Measurements from ENCODE around the gene CDKN2B-AS1.

The CDKN2B-AS1 gene

DNA sequence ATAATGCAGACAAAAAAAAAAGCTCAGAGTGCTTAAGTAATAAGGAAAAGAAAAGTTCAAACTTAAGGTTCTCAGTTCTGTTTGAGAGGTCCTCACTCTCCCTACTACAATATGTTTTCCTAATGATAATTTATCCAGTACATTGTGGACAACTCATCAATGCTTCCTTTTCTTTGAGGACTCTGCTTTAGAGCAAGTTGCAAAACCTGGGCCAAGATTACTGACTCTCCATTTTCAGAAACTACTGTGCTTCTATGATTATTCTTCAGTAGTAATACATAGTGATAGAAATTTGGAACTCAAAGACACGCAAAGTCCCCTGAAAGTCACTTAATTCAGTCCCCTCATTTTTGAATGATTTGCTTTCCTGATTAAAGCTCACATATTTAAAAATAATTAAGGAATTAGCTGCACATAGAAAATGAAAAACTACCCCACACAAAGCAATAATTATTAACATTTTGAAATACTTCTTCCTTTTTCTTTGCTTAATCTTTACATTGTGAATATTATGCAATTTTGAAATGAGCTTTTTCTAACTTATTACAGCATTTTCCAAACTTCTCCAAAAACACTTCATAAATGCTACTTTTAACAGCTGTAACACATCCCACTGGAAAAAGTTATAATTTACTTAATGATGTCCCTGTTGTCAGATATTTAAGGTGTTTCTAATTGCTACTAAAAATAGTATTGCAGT is 11.6 kb upstream of the CDKN2B-AS1 start:
- no peak for DNase-seq (ENCODE audit: low read depth)

DNA sequence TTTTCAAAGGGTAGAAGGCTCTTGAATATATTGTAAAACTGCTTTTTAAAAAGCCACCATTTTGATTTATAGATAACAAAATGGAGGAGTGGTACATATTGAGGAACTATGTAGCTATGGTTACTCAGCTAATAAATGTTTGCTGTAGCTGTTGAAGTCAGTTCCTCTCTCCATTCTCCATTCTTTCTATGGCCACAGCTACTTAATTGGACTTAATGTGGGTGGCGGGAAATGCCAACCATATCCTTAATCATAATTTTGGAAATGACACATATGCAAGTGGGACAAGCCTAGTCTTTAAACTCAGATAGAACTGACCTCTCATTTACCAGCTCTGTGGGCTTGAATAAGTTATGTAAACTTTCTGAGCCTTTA is 11.0 kb upstream of the CDKN2B-AS1 start:
- no peak for DNase-seq (ENCODE audit: low read depth)

- DNase-seq (ENCODE audit: low read depth): no peak
These were observed 10.5 kb upstream of the CDKN2B-AS1 start for GRCh38 chr9:21984101-21984500.

GRCh38 chr9:21985964-21986667 is 8.5 kb upstream of the CDKN2B-AS1 start:
- no peak for DNase-seq (ENCODE audit: low read depth)

DNA sequence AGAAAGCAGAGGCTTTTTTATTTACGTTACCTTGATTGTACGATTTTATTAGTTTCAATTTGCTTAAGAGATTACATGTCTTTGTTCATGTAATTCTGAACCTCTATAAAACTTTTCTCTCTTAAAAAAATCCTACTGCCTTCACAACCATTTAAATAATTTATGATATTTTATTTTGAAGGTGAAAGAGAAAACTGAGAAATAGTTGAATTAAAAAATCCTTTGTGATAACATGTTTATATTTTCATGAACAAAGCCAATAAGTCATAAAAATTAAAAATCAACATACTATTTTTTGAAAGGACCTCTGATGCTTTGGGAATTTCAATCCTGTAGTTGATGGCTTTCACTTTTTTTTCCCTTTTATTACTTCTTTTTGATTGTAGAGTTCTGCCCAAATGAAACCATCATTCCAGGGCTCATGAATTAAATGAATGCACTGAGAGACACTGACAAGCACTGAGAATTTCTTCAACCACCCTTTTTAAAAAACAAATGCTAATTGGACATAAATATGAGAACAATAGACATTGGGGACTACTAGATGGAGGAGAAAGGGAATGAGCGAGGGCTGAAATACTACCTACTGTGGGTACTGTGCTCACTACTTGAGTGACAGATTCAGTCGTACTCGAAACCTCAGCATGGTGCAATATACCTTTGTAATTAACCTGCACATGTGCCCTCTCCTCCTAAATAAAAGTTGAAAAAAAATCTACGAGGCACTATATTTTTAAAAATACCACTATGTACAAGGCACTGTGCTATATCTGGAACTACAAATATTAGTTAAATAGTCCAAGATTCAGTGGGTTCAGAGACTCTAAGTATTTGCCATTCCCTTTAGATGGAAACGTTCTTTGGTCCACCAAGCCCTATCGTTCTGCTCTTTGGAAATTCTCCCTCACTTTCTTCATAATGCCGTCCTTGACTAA is 6.3 kb upstream of the CDKN2B-AS1 start:
- no peak for DNase-seq (ENCODE audit: low read depth)

DNA sequence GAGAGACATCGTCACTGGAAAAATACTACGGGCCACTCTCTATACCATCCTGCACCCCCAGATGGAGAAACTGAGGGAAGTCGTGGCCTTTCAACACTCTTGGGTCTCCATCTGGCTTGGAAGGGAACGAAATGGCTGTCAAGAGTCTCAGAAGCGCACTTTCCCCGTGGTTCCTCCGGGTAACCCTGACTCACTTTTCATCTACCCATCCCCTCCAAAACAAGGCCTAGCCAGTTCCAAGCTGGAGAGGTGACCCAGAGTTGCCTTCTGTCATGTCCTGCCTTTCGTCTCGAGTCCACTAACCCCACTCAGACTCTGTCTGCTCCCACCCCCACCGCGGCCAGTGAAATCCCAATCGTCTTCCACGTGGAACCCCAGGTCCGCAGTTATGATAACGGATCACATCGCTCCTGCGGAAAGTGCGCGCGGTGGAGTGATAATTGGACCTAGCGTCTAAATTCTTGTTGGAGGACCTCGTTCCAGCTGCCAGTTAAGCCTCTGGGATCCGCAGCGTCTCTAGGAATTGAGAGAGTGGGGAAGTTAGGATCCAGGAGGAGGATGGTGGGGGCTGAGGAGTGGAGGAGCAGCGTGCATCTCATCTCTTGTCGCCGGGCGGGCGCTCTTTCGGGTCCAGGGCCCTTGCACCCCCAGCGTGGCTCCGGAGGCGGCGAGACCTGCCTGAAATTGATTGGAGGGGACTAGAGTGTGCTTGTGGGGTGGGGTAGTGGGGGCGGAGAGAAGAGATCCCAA is 5.0 kb upstream of the CDKN2B-AS1 start:
- DNase-seq (ENCODE audit: low read depth): no peak

DNA sequence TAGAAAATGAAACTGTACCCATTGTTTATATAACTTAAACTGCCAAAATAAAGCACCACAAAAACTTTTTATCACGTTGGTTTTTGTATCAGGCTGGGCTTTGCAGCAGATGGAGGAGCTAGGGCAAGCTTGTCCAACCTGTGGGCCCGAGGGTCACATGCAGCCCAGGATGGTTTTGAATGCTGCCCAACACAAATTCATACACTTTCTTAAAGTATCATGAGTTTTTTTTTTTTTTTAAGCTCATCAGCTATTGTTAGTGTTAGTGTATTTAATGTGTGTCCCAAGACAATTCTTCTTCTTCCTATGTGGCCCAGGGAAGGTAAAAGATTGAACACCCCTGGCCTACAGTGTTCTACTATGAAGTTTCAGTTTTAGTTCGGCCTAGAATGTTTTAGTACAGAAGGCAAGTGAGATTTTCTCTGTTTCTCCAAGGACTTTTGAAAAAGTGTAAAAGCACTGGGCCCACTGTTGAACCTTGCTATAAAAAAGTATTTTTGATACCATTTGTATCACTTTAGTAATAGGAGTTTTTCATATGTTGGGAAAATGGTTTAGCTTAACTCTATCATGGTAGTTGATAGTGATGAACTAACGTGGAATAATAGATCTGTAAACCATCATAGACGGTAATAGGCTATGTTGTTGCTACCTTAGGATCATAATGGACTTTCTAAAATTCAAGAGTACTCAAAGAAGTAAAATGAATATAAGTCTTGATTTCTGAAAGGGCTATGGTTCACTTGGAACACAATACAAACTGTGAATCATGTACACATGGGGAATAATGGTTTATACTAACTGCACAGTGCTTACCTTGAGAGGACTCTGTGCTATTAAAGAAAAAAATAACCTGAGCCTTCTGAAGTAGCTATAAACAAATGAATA is 3.3 kb upstream of the CDKN2B-AS1 start:
- no peak for DNase-seq (ENCODE audit: low read depth)

DNA sequence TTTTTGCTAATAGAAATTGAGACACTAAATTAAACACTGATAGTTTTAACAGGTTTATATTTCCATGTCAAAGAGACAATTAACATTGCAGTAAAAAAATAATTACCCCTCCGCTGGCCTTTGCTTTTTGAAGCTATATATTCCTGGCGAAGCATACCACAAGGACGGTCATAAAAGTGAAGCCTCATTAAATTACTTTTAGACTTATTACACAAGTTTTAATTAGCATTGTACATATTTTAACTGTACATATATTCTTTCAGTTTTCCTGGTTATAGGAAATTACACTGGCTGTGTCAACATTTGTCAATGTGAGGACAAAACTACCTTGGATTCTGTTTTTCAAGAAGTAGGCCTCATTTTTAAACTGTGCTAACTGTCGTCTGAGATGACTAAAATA is 1.6 kb upstream of the CDKN2B-AS1 start:
- no peak for DNase-seq (ENCODE audit: low read depth)

- no peak for DNase-seq (ENCODE audit: low read depth)
These were observed 567 bp upstream of the CDKN2B-AS1 start, which contains the start of gene CDKN2A for GRCh38 chr9:21993893-21994555. TSS of gene CDKN2A (minus strand) at chr9:21994392.

DNA sequence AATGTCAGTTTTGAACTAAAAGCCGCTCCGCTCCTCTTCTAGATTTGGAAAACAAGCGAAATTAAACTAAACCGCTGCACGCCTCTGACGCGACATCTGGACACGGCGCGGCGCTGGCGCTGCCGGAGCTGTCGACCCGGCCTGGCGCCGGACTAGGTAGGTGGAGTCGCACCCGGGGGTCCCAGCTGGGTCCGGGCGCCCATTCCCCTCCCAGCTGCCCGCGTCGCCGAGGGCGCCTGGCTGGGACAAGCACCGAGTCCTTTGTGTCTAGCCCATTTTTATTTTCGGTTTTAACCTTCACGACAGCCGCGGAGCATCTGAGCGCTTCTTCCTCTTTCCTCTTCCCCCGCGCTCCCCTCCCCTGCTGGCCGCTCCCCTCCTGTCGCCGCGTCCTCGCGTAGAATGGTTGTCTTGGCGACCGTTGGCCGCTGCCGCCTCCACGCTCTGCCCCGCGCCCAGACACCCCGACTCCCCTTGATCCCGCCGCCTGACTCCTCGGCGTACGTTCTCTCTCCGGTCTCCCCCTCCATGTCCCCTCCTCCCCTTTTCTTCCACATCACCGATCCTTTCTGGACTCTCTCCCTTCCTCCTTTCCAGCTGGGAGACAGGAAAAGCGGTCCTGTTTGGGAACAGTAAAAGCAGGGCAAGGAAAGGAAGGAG is 545 bp downstream of the CDKN2B-AS1 start:
- DNase-seq (ENCODE audit: low read depth): peak; percentile 59

DNA sequence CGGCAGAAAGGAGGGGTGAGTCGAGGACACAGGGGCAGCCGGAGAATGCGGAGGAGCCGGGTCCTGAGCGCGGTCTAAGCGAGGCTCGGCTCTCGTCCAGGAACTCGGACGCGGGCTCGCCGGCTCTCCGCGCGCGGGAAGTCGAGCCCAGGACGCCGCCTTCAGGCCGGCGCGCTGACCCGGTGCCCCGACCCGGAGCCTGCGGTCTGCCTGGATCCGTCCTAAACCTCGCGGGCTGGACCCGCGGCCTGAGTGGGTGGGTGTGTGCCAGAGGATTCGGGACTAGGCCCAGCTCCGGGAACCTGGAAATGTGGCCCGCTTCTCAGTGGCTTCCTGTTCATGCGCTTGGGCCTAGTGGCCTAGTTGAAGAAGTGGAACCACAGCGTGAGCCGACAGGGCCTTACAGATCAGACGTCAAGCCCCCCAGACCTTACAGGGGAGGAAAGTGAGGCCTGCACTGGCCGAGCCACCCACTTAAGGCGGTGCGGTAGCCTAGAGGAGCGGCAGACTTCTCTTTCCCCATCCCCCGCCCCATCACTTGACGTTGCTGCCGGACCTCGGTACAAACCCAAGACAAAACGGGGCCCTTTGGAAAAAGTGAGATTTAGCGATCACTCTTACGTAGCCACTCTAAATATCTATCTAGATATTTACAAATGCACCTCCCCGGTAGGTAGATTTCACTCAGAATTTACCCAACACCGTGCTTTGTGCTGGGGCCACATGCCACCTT is 1.2 kb downstream of the CDKN2B-AS1 start:
- DNase-seq (ENCODE audit: low read depth): no peak

- DNase-seq (ENCODE audit: low read depth): no peak
These were observed 1.8 kb downstream of the CDKN2B-AS1 start for GRCh38 chr9:21996438-21996837.

DNA sequence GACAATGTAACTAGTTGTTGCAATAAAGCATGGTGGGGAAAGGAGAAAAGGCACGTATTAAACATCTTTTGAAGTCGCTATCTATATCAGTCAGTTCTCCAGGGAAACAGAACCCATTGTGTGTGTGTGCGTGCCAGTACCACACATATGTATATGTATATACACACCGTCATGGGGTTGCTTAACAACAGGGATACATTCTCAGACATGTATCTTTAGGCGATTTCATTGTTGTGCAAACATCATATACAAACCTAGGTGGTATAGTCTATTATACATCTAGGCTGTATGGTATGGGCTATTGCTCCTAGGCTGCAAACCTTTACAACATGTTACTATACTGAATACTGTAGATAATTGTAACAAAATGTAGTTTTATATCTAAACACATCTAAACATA is 2.3 kb downstream of the CDKN2B-AS1 start:
- no peak for DNase-seq (ENCODE audit: low read depth)

- DNase-seq (ENCODE audit: low read depth): no peak
These were observed 2.9 kb downstream of the CDKN2B-AS1 start for GRCh38 chr9:21997480-21997879.

DNA sequence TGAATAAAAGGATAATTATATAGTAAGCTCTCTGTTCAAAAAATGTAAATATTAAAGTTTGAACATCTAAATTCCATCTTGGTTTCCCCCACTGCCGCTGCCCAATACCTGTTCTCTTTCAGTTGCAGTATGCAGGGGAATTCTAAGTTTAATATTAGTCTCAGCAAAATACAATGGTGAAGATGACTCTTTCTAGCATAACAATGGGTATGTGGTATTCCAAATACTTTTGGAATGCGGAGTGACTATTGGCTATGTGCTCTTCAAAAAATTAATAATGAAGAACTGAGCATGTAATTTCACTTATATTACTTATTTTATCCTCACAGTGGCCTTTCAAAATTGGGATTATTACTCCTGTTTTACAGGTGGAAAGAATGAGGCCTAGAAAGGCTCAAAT is 3.4 kb downstream of the CDKN2B-AS1 start:
- DNase-seq (ENCODE audit: low read depth): no peak

GRCh38 chr9:22002038-22002437 is 7.4 kb downstream of the CDKN2B-AS1 start:
- no peak for DNase-seq (ENCODE audit: low read depth)

DNA sequence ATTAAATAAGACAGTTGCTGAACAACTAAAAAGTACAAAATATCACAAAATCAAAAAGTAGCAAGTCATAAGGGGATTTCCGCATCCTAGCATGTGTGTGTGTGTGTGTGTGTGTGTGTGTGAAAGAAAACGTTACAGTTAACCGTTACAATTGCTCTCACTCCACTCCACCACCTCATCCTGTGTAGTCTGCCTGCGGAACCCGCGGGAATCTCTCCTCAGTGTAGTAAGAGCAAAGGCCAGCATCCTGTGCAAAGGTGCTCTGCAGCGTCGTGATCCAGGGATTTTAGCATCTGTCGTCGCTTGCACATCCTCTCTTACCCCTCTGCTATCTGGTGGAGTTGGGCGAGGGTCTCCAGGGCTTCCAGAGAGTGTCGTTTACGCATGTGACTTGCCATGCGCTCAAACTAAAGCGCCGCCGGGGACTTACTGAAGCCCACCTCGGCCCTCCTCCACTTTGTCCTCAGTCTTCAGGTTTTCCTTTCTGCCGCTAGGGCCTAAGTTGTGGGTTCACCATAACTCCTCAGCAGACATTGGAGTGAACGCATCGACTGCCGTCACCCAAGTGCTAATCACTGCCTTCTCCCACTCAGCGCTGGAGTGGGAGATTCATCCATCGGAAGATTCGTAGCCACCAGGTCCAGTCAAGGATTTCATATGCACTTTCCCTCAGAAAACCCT is 10.6 kb downstream of the CDKN2B-AS1 start:
- DNase-seq (ENCODE audit: low read depth): no peak
